GM23338 (cell line): Measurements from ENCODE around the gene UGT2B10. TPM values are rescaled to one million over a fixed set of nuclear protein-coding genes. Genes with fewer than 3 reads are reported as not detected.

Source experiments
- JUNB ChIP-seq: IDR thresholded peaks from one replicate; pipeline ENCODE4 v1.6.1; 2016; ENCODE audit warnings: antibody characterized with exemption; ENCODE audit not compliant: unreplicated experiment
- NANOG ChIP-seq: IDR thresholded peaks from 2 replicates; pipeline ENCODE4 v1.6.1; 2016; ENCODE audit warnings: antibody characterized with exemption, borderline replicate concordance
- STAT1 ChIP-seq: IDR thresholded peaks from one replicate; pipeline ENCODE4 v1.6.1; 2016; ENCODE audit warnings: antibody characterized with exemption; ENCODE audit not compliant: unreplicated experiment
- polyA plus RNA-seq: library from polyadenylated mRNA; unstranded; fragments of >200 nt; fragmentation: Nextera tagmentation; extraction: Ambion mirVana; gene quantifications from 2 replicates; pipeline ENCODE4 v1.2.1, GENCODE V29; 2016
- small RNA-seq: library from RNA; depleted of rRNA; stranded (forward); fragments of <200 nt; gene quantifications from one replicate; pipeline ENCODE3, GENCODE V24; 2014; ENCODE audit warnings: low replicate concordance
- total RNA-seq: library from RNA; depleted of rRNA; stranded (reverse); fragments of >200 nt; shearing (Covaris generic); gene quantifications from 2 replicates; pipeline ENCODE4 v1.2.3, GENCODE V29; 2014; rRNA removed
- TF ChIP-seq, protein P1 (sequence below): IDR thresholded peaks from one replicate; pipeline ENCODE4 v1.6.1; 2018; ENCODE audit warnings: antibody characterized with exemption; ENCODE audit not compliant: unreplicated experiment
- TF ChIP-seq, protein P2 (sequence below), 2 experiments: fragments of 200-600 bp in 1 of 2; sonication (generic) in 1 of 2; conservative IDR thresholded peaks; 2 replicates each; pipeline versions ENCODE4 v1.5.1 to v1.6.1; 2016 to 2017; ENCODE audit warnings: antibody characterized with exemption in 2 of 2, low read depth in 2 of 2, mild to moderate bottlenecking in 2 of 2, moderate library complexity in 1 of 2

UGT2B10 gene
- total and polyA plus RNA-seq, 2 experiments from 2014 or later = not detected

DNA sequence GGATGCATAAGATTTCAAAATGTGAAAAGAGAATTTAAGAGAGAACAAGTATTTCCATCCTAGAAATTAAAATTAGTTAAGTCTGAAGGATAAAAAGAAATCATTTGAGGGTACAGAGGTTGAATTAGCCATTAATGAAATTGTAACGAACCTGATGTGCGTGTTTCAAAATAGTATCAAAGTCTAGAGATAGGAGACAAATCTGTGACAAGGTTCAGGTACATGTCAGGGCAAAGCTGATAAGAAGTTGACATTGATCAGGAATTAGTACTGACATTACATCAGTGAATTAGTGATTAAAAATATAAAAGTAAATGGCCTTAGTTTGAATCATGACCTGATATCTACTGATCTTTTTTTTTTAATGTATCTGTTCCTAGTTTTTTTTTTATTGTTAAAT is 62.3 kb downstream of the UGT2B10 start (continued):
- TF ChIP-seq, protein P1, sequence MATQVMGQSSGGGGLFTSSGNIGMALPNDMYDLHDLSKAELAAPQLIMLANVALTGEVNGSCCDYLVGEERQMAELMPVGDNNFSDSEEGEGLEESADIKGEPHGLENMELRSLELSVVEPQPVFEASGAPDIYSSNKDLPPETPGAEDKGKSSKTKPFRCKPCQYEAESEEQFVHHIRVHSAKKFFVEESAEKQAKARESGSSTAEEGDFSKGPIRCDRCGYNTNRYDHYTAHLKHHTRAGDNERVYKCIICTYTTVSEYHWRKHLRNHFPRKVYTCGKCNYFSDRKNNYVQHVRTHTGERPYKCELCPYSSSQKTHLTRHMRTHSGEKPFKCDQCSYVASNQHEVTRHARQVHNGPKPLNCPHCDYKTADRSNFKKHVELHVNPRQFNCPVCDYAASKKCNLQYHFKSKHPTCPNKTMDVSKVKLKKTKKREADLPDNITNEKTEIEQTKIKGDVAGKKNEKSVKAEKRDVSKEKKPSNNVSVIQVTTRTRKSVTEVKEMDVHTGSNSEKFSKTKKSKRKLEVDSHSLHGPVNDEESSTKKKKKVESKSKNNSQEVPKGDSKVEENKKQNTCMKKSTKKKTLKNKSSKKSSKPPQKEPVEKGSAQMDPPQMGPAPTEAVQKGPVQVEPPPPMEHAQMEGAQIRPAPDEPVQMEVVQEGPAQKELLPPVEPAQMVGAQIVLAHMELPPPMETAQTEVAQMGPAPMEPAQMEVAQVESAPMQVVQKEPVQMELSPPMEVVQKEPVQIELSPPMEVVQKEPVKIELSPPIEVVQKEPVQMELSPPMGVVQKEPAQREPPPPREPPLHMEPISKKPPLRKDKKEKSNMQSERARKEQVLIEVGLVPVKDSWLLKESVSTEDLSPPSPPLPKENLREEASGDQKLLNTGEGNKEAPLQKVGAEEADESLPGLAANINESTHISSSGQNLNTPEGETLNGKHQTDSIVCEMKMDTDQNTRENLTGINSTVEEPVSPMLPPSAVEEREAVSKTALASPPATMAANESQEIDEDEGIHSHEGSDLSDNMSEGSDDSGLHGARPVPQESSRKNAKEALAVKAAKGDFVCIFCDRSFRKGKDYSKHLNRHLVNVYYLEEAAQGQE = no peak
- TF ChIP-seq, protein P2, sequence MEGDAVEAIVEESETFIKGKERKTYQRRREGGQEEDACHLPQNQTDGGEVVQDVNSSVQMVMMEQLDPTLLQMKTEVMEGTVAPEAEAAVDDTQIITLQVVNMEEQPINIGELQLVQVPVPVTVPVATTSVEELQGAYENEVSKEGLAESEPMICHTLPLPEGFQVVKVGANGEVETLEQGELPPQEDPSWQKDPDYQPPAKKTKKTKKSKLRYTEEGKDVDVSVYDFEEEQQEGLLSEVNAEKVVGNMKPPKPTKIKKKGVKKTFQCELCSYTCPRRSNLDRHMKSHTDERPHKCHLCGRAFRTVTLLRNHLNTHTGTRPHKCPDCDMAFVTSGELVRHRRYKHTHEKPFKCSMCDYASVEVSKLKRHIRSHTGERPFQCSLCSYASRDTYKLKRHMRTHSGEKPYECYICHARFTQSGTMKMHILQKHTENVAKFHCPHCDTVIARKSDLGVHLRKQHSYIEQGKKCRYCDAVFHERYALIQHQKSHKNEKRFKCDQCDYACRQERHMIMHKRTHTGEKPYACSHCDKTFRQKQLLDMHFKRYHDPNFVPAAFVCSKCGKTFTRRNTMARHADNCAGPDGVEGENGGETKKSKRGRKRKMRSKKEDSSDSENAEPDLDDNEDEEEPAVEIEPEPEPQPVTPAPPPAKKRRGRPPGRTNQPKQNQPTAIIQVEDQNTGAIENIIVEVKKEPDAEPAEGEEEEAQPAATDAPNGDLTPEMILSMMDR (conservative IDR thresholded peaks at IDR 0.05; ENCODE audit: low read depth in 2 of 2) = no peak
- no peak for TF ChIP-seq JUNB
- TF ChIP-seq NANOG = no peak
- TF ChIP-seq STAT1 = no peak

Small RNA genes lying within 50 kb of the gene (small RNA-seq; reads per million reads assigned to genes)
- not detected for gene AC021146.4
- not detected for gene AC021146.9

Other genes with a start within 250 kb of the UGT2B10 start
- gene UGT2B17, start 239.7 kb upstream of the UGT2B10 start, total RNA-seq = not detected in 2 replicates
- gene UGT2B17, start 239.7 kb upstream of the UGT2B10 start, polyA plus RNA-seq = not detected in 2 replicates
- not detected in 2 replicates for gene UGT2B15, start 145.3 kb upstream of the UGT2B10 start, total RNA-seq
- gene UGT2B15, start 145.3 kb upstream of the UGT2B10 start, polyA plus RNA-seq = not detected in 2 replicates
- not detected in 2 replicates for gene UGT2A3, start 135.8 kb downstream of the UGT2B10 start, total RNA-seq
- not detected in 2 replicates for gene UGT2A3, start 135.8 kb downstream of the UGT2B10 start, polyA plus RNA-seq